ENCODE results near the gene C18orf63.

C18orf63 gene

DNA sequence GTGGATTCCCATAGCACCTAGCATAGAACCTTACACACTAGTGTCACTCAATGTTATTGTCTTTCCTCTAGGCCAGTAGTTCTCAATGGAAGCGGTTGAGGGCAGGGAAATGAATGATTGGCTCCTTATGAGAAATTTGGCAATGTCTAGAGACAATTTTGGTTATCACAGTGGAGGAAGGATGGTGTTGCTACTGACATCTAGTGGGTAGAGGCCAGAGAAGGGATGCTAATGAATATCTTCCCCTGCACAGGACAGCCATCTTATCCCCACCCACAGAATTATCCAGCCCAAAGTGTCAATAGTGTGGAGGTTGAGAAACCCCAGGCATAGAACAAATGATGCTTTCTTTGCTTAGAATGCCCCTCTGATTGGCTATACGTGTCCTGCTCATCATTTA, 15.8 kb downstream of the C18orf63 start:
- DNase-seq: no peak

DNA sequence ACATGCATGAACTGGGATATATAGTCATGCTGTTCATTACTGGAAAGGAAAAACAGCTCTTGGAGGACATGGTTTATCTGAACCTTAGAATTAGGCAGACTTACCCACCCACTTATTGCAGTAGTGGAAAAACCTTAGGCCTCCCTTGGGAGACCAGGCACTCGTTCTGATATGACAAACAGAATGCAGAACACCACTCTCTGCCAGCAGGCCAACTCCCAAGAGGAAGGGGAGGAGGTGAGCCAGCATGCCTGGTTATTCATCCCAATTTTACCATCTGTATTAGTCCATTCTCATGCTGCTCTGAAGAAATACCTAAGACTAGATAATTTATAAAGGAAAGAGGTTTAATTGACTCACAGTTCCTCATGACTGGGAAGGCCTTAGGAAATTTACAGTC, 17.5 kb downstream of the C18orf63 start:
- no peak for DNase-seq

- no peak for DNase-seq
Measured at GRCh38 chr18:74334242-74334893, 18.7 kb downstream of the C18orf63 start.

- no peak for DNase-seq
Measured at GRCh38 chr18:74336656-74337055, 21.0 kb downstream of the C18orf63 start.

- no peak for DNase-seq
Measured at GRCh38 chr18:74337155-74337911, 21.7 kb downstream of the C18orf63 start.

DNA sequence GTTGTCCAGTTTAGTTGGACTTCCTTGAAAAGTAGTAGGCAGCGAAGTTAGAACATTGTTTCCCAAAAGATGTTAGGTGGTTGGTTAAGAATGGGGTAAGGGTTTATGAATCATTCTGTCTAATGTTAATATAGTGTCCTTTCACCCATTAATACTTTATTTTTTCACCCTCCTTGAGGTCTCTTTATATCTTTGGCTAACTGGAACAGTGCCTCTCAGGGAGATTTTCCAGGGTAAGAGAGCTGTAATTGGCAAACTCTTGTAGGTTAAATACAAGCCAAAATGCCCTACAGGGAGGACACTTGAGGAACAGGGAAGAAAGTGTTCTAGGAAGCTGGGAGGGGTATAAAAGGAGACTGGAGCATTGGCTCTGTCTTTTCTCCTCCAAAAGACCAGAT, 22.3 kb downstream of the C18orf63 start:
- no peak for DNase-seq

- DNase-seq: no peak
Measured at GRCh38 chr18:74342416-74343043, 26.9 kb downstream of the C18orf63 start.

GRCh38 chr18:74346206-74346605, 30.6 kb downstream of the C18orf63 start:
- no peak for DNase-seq

- DNase-seq: no peak
Measured at GRCh38 chr18:74348581-74348980, 32.9 kb downstream of the C18orf63 start.

DNA sequence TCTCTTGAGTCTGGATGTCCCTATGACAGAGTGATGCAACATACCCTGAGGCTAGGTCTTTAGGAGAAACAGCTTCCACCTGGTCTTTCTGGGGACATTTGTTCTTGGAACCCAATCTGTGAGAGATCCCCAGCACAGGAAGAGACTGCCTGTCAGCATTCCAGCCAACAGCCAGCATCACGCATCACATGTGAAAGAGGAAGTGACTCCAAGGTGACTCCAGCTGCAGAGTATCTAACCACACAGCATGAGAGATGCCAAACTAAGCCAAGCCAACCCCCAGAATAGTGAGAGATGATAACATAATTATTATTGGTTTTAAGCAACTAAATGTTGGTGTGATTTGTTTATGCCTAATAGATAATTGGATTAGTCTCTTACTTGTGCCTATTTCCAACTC, 35.7 kb downstream of the C18orf63 start:
- DNase-seq: no peak

GRCh38 chr18:74353169-74353775, 37.6 kb downstream of the C18orf63 start:
- DNase-seq: peak; percentile 47

DNA sequence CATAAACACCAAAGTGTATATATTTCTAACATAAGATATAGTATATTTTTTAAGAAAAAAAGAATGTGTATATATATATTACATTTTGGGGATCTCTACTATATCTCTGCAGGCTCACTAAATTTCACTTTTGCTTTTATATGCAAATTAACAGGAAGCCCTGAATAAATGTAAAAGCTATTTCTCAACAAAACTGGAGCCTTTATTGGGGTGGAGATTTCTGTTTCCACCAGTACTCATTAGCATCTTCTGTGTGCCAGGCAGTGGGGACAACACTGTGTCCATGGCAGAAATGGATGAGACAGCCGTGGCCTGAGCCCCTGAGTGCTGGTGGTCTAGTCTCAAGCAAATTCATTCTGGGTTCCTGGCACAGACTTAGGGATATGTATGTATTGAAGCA, 41.3 kb downstream of the C18orf63 start:
- no peak for DNase-seq

DNA sequence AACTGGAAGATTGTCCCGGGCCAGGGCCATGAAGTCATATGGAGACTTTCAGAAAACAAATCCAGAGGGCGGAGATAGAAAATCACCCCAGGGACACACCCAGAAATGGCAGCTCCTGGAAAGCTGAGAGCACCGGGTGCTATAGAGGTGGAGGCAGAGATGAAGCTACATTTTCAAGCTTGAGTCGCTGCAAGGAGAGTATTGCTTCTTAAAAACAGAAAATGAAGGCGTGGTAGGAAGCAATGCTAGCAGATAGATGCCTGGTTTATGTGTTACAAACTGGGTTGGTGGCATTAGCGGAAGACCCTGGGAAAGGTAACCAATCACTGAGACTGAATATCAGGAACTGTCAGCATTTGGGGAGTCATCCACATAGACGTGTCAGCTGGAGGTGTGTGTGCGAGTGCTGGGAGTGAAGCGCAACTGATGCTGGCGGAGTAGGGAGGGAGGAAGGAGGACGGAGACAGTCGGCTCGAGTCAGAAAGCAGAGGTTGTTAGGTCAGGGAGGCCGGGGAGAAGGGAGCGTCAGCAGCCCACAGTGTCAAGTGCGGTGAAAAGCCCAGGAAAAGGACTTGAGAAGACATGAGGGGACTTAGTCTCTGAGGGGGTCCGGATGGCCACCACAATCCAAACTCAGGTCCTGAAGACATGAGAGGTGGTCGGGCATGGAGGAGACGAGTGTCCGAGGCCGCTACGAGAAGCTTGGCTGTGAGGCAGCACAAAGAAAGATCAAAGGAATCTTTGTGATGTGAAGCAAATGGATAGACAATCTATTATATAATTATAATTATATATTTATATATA, 45.4 kb downstream of the C18orf63 start:
- no peak for DNase-seq

DNA sequence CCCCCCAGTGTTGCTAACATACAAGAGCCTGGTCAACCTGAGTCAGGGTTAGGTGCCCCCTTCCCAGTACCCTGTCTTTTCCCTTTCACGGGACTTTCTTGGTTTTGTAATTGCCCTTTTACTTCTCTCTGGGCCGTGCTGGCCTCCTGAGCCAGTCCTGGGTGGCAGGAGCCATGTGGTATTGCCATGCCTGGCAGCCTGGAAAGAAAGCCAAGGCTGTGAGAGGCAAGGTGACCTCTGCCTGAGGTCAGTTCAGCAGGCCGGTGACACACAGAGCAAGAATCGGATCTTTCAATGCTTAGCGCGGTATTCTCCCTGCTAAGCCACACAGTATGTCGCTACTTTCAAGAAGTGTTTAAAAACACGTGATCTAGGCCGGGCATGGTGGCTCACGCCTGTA, 52.3 kb downstream of the C18orf63 start:
- no peak for DNase-seq

DNA sequence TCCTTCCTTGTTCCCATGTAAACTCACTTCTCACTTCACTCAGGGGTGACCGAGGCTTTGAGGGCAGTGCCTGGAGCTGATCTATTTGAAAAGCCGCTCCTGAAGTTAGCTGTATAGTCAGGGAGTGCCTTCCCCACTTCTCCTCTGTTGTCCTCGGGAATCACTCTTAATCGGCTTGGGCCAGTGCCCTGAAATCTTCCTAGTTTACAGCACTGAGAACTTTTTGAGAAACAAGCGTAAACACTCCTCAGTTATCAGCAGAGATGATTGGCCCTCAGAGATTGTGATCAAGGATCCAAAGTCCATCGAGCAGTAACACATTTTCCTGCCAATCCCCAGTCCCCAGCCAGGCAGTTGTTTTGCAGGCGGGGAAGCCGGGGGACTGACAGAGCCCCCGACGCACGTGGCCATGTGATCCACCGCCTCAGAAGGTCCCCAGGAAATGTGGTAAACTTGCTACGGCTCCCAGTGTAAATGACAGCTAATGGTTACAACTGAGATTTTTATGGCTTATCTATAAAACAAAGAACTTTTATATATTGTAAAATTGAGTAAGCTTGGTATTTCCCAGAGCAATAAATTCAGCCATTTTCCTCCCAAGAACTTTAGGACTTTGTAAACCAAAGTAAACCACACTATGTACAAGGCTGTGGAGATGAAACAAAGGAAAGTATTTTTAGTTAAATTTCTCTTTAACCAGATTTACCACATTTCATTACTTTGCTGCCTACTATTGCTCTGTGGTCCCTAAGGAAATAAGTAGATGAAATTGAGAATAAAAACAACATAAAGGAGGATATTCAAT, 53.5 kb downstream of the C18orf63 start:
- DNase-seq: no peak

- no peak for DNase-seq
Measured at GRCh38 chr18:74370115-74370514, 54.5 kb downstream of the C18orf63 start.

DNA sequence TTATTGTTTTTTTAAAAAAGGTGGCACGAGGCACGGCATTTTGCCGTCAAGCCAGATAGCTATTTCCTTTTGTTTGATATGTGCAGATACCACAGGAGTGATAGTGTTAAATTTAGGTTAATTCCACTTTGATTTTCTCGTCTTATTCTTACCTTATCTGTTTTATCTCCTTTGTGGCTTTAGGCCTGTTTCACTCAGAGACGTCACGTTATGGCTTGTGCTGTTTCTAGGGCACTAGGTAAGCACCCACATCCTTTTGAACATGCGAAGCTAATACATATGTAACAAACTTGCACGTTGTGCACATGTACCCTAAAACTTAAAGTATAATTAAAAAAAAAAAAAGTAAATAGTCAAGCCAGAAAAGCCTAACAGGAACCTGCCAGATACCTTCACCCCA, 57.8 kb downstream of the C18orf63 start:
- no peak for DNase-seq

- no peak for DNase-seq
Measured at GRCh38 chr18:74375999-74376398, 60.4 kb downstream of the C18orf63 start.

GRCh38 chr18:74376523-74376922, 60.9 kb downstream of the C18orf63 start:
- no peak for DNase-seq

DNA sequence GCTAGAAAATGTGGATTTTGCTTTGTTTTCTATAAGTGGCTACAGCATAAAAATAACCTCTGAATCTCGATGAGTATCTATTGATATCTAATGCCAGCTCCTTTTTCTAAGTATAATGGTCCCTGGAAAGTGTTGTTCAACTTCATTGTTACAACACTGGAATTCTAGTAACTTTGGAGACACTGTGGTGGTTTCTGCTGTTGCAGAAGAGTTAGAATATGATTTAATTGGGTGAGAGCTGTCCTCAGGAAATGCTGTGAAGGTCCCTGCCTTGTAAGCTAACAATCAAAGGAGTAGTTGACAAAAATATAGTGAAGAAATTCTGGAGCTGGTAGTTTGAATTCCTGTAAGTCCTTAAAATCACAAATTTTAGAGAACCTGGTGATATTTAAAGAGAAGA, 62.1 kb downstream of the C18orf63 start:
- no peak for DNase-seq

DNA sequence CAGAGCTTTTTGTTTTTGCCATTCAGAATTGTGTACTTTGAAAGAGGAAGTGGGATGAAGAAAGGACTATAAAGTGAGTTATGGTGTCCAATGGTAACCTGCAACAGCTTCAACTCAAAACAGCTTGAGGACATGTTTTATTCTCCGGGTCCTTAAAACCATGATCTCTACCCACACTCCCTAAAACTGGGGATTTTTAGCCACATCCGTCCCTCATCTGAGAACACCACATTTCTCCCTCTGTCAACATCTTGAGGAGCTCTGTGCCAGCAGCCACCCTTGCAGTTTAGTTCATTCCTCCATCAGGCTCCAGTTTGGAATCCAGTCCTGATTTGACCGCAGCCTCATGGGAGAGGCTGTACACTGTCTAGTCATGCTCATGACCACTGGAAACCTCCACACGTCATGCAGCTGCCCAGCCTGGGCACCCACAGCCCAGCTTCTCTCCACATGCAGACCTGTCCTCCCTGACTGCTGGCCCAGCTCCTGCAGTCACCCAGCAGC, 62.6 kb downstream of the C18orf63 start:
- DNase-seq: no peak

DNA sequence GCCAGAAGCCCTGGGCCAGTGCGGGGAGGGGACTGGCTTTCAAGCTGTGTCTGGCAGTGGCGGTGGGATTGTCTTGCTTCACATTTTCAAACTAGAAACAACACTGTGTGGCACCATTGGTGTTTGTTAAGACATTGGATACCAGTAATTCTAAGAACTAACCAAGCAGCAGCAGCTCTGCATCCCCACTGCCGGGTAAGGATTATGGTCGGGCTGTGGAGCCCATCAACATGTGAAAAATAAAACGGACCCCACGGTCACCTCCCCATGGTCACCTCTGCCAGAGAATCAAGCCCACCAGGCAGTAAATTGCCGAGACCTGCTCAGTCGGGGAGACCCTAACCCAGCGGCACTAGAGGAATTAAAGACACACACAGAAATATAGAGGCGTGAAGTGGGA, 65.3 kb downstream of the C18orf63 start:
- no peak for DNase-seq

All from activated CD4-positive, alpha-beta T cell treated with anti-CD3 and anti-CD28 coated beads for 1 hour (primary cell).